ENCODE measurements around the gene CKS1B.

The CKS1B gene

GRCh38 chr1:154974102-154974807 is at the start of gene CKS1B:
Gene CKS1B, plus strand, starts transcription at chr1:154974681. Its CDS starts 65 bp downstream, at chr1:154974746.
- DNase-seq = peak; percentile 97

- DNase-seq = no peak
Measured at GRCh38 chr1:154925335-154926170, 48.9 kb upstream of the CKS1B start.

- no peak for DNase-seq
Measured at GRCh38 chr1:154926201-154926600, 48.3 kb upstream of the CKS1B start.

GRCh38 chr1:154931940-154932487 is 42.5 kb upstream of the CKS1B start:
- DNase-seq = no peak

GRCh38 chr1:154934358-154934948 is 40.0 kb upstream of the CKS1B start:
- DNase-seq = no peak

- peak; percentile 47 for DNase-seq
Measured at GRCh38 chr1:154935749-154936554, 38.5 kb upstream of the CKS1B start.

GRCh38 chr1:154936555-154937084 is 37.9 kb upstream of the CKS1B start, which contains the start of gene PMVK:
Gene PMVK, minus strand, starts transcription at chr1:154936719. Its CDS starts 34 bp downstream, at chr1:154936685.
- peak; percentile 96 for DNase-seq

GRCh38 chr1:154937085-154937987 is 37.1 kb upstream of the CKS1B start:
- DNase-seq = peak; percentile 89

GRCh38 chr1:154937988-154938386 is 36.5 kb upstream of the CKS1B start:
- DNase-seq = no peak

- DNase-seq = no peak
Measured at GRCh38 chr1:154938604-154939399, 35.7 kb upstream of the CKS1B start.

GRCh38 chr1:154940213-154940560 is 34.3 kb upstream of the CKS1B start:
- no peak for DNase-seq

GRCh38 chr1:154940651-154941194 is 33.8 kb upstream of the CKS1B start:
- no peak for DNase-seq

GRCh38 chr1:154941333-154942013 is 33.0 kb upstream of the CKS1B start:
- DNase-seq = no peak

GRCh38 chr1:154943649-154944400 is 30.7 kb upstream of the CKS1B start:
- DNase-seq = peak; percentile 51

- no peak for DNase-seq
Measured at GRCh38 chr1:154944401-154945159, 29.9 kb upstream of the CKS1B start.

GRCh38 chr1:154945160-154945961 is 29.1 kb upstream of the CKS1B start:
- DNase-seq = no peak
